Natural killer cell (primary cell): ENCODE data around the gene FUT2. TPM values are rescaled to one million over a fixed set of nuclear protein-coding genes. Genes with fewer than 3 reads are reported as not detected.
A peak's percentile ranks its signal among the peaks of the same experiment; 100 is the strongest.
"Not testable (repeated sequence)": the region's sequence is repeated elsewhere in the genome, so short reads cannot be mapped to it uniquely, and the experiment has no call there.

ENCODE experiments used
- ATAC-seq, 3 donors: fragments of 150-1000 bp in 2 of 3; fragments of 200-7000 bp in 1 of 3; cut with Tn5 transposase; 1 replicate in 1 of 3; 2 replicates in 2 of 3; pipeline ENCODE4 v1.10.0; 2021; ENCODE audit warnings: mild to moderate bottlenecking in 2 of 3, moderate library complexity in 2 of 3
- DNase-seq, 2 donors: peaks; one replicate each; pipeline versions ENCODE4 v3.0.0 to v3.0.0-alpha.2; 2013 to 2021; ENCODE audit warnings: mixed read lengths in 1 of 2
- H3K27ac ChIP-seq: one replicate; pipeline ENCODE4 v1.5.1; 2013; ENCODE audit warnings: mild to moderate bottlenecking, low read length
- H3K27me3 ChIP-seq: one replicate; pipeline ENCODE4 v1.6.1; 2013; ENCODE audit warnings: low read length; ENCODE audit not compliant: control insufficient read depth, insufficient read depth
- H3K36me3 ChIP-seq: one replicate; pipeline ENCODE4 v1.6.1; 2013; ENCODE audit warnings: low read length; ENCODE audit not compliant: control insufficient read depth, insufficient read depth
- H3K4me1 ChIP-seq: one replicate; pipeline ENCODE4 v1.6.1; 2013; ENCODE audit warnings: low read length; ENCODE audit not compliant: control insufficient read depth, insufficient read depth
- H3K4me3 ChIP-seq: one replicate; pipeline ENCODE4 v1.5.1; 2013; ENCODE audit warnings: low read length
- H3K9me3 ChIP-seq: one replicate; pipeline ENCODE4 v1.6.1; 2013; ENCODE audit warnings: low read length; ENCODE audit not compliant: control insufficient read depth, insufficient read depth
- H3K27ac Mint-ChIP-seq, 2 donors: one replicate each; pipeline ENCODE4 v1.8.0; 2022; ENCODE audit warnings: mild to moderate bottlenecking in 2 of 2, mixed read lengths in 2 of 2, moderate library complexity in 1 of 2
- H3K27me3 Mint-ChIP-seq, 2 donors: one replicate each; pipeline ENCODE4 v1.8.0; 2022; ENCODE audit warnings: low read depth in 2 of 2, mixed read lengths in 2 of 2
- H3K36me3 Mint-ChIP-seq: one replicate; pipeline ENCODE4 v1.8.0; 2022; ENCODE audit warnings: mixed read lengths
- H3K4me1 Mint-ChIP-seq, 2 donors: one replicate each; pipeline ENCODE4 v1.8.0; 2022; ENCODE audit warnings: mixed read lengths in 2 of 2
- H3K4me3 Mint-ChIP-seq: one replicate; pipeline ENCODE4 v1.8.0; 2022; ENCODE audit warnings: mild to moderate bottlenecking, moderate library complexity, mixed read lengths
- H3K9me3 Mint-ChIP-seq, 2 donors: one replicate each; pipeline ENCODE4 v1.8.0; 2022; ENCODE audit warnings: mixed read lengths in 2 of 2
- WGBS: methylation state at CpG from one replicate; pipeline ENCODE4 v1.1.7; 2013; ENCODE audit warnings: missing lambda C conversion rate; ENCODE audit not compliant: insufficient coverage; 5-methylcytosine and 5-hydroxymethylcytosine counted together
- intact Hi-C: fragments of 100-400 bp; cut with micrococcal nuclease; formaldehyde crosslinking; loops from one replicate; pipeline ENCODE4 v1.14.2; 2022
- total RNA-seq, 4 donors: library from RNA; stranded (reverse); fragments of 120-200 nt in 1 of 4; gene quantifications; one replicate each; pipeline versions ENCODE4 v1.2.3 to v1.2.4, GENCODE V29; 2013 to 2022
- TF ChIP-seq, protein P1 (sequence below): fragments of 200-600 bp; IDR thresholded peaks from one replicate; pipeline ENCODE4 v1.8.0; 2022; ENCODE audit warnings: antibody characterized with exemption

The FUT2 gene
- total RNA-seq, 3 donors from 2014 or later (not counting 1 experiment from before 2014, with no cell fraction given) = not detected

DNA sequence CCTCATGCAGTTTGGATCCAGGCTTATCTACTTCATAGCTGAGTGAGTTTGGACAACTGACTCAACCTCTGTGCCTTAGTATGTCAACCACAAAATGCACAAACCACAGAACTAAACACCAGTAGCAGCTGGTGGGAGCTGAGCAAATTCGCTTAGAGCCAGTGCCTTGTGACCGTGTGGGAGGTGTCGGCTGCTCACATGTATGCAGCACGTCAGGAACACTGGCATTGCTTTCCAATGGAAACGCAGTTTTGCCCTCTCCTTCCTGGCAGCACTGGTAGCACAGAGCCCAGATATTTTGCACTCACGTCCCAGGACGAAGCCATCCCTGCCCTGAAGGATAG lies 14.7 kb upstream of the FUT2 start:
- Mint-ChIP-seq H3K27me3 (no peaks in the 10 kb centered on the region), H3K27ac (no peak overlapping the region), H3K4me1 (no peaks in the 10 kb centered on the region), H3K9me3 (no peaks in the 10 kb centered on the region), H3K36me3 (no peaks in the 10 kb centered on the region), H3K4me3 (no peak overlapping the region)
- 51% methylated on average over 7 of the region's 7 CpGs for WGBS
- TF ChIP-seq, protein P1, sequence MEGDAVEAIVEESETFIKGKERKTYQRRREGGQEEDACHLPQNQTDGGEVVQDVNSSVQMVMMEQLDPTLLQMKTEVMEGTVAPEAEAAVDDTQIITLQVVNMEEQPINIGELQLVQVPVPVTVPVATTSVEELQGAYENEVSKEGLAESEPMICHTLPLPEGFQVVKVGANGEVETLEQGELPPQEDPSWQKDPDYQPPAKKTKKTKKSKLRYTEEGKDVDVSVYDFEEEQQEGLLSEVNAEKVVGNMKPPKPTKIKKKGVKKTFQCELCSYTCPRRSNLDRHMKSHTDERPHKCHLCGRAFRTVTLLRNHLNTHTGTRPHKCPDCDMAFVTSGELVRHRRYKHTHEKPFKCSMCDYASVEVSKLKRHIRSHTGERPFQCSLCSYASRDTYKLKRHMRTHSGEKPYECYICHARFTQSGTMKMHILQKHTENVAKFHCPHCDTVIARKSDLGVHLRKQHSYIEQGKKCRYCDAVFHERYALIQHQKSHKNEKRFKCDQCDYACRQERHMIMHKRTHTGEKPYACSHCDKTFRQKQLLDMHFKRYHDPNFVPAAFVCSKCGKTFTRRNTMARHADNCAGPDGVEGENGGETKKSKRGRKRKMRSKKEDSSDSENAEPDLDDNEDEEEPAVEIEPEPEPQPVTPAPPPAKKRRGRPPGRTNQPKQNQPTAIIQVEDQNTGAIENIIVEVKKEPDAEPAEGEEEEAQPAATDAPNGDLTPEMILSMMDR = no peak
- ATAC-seq (peak in 2 of 3 donors; percentile 36 to 50), DNase-seq (no peak)
- Histone ChIP-seq H3K4me3 (no peak overlapping the region), H3K4me1 (peaks cover 6% of the 10 kb centered on the region), H3K9me3 (no peaks in the 10 kb centered on the region), H3K27ac (no peak overlapping the region), H3K36me3 (no peaks in the 10 kb centered on the region), H3K27me3 (no peaks in the 10 kb centered on the region)
- intact Hi-C loops = no loop called here

DNA sequence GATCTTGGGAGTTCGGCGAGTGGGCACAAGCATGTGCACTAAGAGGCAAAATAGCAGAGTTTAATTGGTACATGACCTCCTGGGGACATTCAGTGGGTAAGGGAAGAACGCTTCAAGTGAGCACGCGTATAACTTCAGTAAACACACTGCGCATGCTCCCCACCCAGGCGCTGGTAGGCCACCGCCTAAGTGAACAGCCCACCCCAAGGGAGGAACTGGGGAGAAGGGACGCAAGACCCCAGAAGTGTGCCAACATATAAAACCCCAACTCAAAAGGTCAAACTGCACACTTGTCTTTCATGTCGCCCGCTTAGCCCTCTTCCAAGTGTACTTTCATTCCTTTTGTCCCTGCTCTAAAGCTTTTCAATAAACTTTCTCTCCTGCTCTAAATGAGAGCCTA lies 12.4 kb upstream of the FUT2 start:
- intact Hi-C loops = no loop called here
- H3K27ac ChIP-seq = no peak overlapping the region
- Mint-ChIP-seq H3K27me3 (no peaks in the 10 kb centered on the region), H3K4me3 (peak overlapping the region; percentile 13), H3K27ac (no peak overlapping the region), H3K36me3 (no peaks in the 10 kb centered on the region), H3K9me3 (no peaks in the 10 kb centered on the region), H3K4me1 (no peaks in the 10 kb centered on the region)
- H3K27me3 ChIP-seq = no peaks in the 10 kb centered on the region
- peak in 1 of 2 donors; percentile 55 for DNase-seq
- ATAC-seq = peak in 2 of 3 donors; percentile 47 to 67
- H3K4me3 ChIP-seq = no peak overlapping the region
- 62% methylated on average over 11 of the region's 11 CpGs for WGBS
- H3K4me1 ChIP-seq = peaks cover 6% of the 10 kb centered on the region
- TF ChIP-seq, protein P1 = no peak
- no peaks in the 10 kb centered on the region for H3K36me3 ChIP-seq
- no peaks in the 10 kb centered on the region for H3K9me3 ChIP-seq

DNA sequence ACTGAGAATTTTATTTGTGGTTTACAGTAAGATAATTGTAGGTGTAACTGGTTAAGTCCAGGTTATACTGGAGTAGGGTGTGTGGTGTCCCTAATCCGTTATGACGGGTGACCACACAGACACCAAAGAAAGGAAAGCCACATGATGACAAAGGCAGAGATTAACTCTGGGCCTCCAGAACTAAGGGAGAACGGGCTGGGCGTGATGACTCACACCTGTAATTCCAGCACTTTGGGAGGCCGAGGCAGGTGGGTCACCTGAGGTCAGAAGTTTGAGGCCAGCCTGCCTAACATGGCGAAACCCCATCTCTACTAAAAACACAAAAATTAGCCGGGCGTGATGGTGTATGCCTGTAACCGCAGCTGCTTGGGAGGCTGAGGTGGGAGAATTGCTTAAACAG lies 10.2 kb upstream of the FUT2 start:
- Histone ChIP-seq H3K27me3 (no peaks in the 10 kb centered on the region), H3K27ac (no peak overlapping the region), H3K4me1 (peaks cover 6% of the 10 kb centered on the region), H3K4me3 (no peak overlapping the region), H3K9me3 (no peaks in the 10 kb centered on the region), H3K36me3 (no peaks in the 10 kb centered on the region)
- Mint-ChIP-seq H3K4me3 (no peak overlapping the region), H3K27me3 (no peaks in the 10 kb centered on the region), H3K4me1 (no peaks in the 10 kb centered on the region), H3K9me3 (no peaks in the 10 kb centered on the region), H3K36me3 (no peaks in the 10 kb centered on the region), H3K27ac (no peak overlapping the region)
- no peak for DNase-seq
- TF ChIP-seq, protein P1 = no peak
- intact Hi-C loops = no loop called here
- ATAC-seq = no peak
- 81% methylated on average over 7 of the region's 9 CpGs for WGBS

DNA sequence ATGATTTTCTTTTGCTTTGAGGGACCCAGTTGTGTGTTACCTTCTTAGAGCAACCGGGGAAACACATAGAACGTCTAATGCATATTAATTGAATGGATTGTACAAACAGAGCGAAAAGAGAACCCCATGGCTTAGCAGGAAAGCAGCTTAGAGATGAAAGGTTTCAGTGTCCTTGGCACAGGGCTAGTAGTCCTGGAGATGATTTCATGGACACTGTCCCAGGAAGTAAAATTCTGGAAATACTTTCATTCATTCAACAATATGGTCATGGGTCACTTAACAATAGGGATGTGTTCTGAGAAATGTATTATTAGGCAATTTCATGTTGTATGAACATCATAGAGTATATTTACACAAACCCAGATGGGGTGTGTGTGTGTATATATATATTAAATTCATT lies 9.7 kb upstream of the FUT2 start:
- Histone ChIP-seq H3K9me3 (no peaks in the 10 kb centered on the region), H3K4me1 (peaks cover 2% of the 10 kb centered on the region), H3K4me3 (no peak overlapping the region), H3K27ac (no peak overlapping the region), H3K27me3 (no peaks in the 10 kb centered on the region), H3K36me3 (no peaks in the 10 kb centered on the region)
- 96% methylated on average over 3 of the region's 3 CpGs for WGBS
- H3K36me3 Mint-ChIP-seq = no peaks in the 10 kb centered on the region
- intact Hi-C loops = no loop called here
- TF ChIP-seq, protein P1 = no peak
- H3K9me3 Mint-ChIP-seq = no peaks in the 10 kb centered on the region
- ATAC-seq (no peak), DNase-seq (no peak)
- no peak overlapping the region for H3K27ac Mint-ChIP-seq
- H3K27me3 Mint-ChIP-seq = no peaks in the 10 kb centered on the region
- no peaks in the 10 kb centered on the region for H3K4me1 Mint-ChIP-seq
- no peak overlapping the region for H3K4me3 Mint-ChIP-seq

- not testable (repeated sequence) for H3K27ac Mint-ChIP-seq
These were observed 9.1 kb upstream of the FUT2 start for GRCh38 chr19:48686637-48687036.

More at GRCh38 chr19:48686637-48687036, 9.1 kb upstream of the FUT2 start:
- H3K4me1 ChIP-seq, H3K9me3 Mint-ChIP-seq, H3K4me3 Mint-ChIP-seq, H3K27ac ChIP-seq, H3K9me3 ChIP-seq, DNase-seq, H3K27me3 Mint-ChIP-seq, H3K36me3 Mint-ChIP-seq, intact Hi-C loops, H3K4me3 ChIP-seq, ATAC-seq, H3K4me1 Mint-ChIP-seq, H3K27me3 ChIP-seq, H3K36me3 ChIP-seq: not testable (repeated sequence)
- WGBS = 90% methylated on average over 7 of the region's 7 CpGs
